Peyer's patch (tissue), 4 donors: ENCODE data around the gene IRAK2. TPM values are rescaled to one million over a fixed set of nuclear protein-coding genes. Genes with fewer than 3 reads are reported as not detected.

Source experiments
- DNase-seq, 3 donors: peaks; one replicate each; pipeline ENCODE4 v3.0.0-alpha.2; 2017 to 2019
- H3K27ac ChIP-seq, 4 donors: fragments of 200-600 bp; sonication (generic); one replicate each; pipeline ENCODE4 v1.5.1; 2016 to 2019
- H3K27me3 ChIP-seq, 2 donors: fragments of 200-600 bp; sonication (generic); one replicate each; pipeline ENCODE4 v1.5.1; 2019
- H3K36me3 ChIP-seq, 3 donors: fragments of 200-600 bp; sonication (generic); one replicate each; pipeline ENCODE4 v1.5.1; 2016 to 2019
- H3K4me1 ChIP-seq, 4 donors: fragments of 200-600 bp; sonication (generic); one replicate each; pipeline ENCODE4 v1.5.1; 2016 to 2019
- H3K4me3 ChIP-seq, 4 donors: fragments of 200-600 bp; sonication (generic); 1 replicate in 3 of 4; 2 replicates in 1 of 4; pipeline ENCODE4 v1.5.1; 2016 to 2019; ENCODE audit warnings: mild to moderate bottlenecking in 1 of 4
- H3K9me3 ChIP-seq, 4 donors: fragments of 200-600 bp; sonication (generic); one replicate each; pipeline ENCODE4 v1.5.1; 2016 to 2019; ENCODE audit warnings: mild to moderate bottlenecking in 1 of 4
- POLR2A ChIP-seq, 2 donors: fragments of 450-650 bp; IDR thresholded peaks; one replicate each; pipeline ENCODE4 v1.5.1; 2017; ENCODE audit warnings: antibody characterized with exemption in 2 of 2, mild to moderate bottlenecking in 2 of 2, moderate library complexity in 2 of 2
- total RNA-seq, 4 donors: library from RNA; depleted of rRNA; stranded (reverse); fragments of >200 nt; gene quantifications; one replicate each; pipeline ENCODE4 v1.1.0, GENCODE V29; 2016
- TF ChIP-seq, protein P1 (sequence below), 6 experiments: fragments of 450-650 bp in 4 of 6; fragments of 200-600 bp in 2 of 6; sonication (generic) in 1 of 6; IDR thresholded peaks; one replicate each; pipeline ENCODE4 v1.5.1; 2017 to 2019; ENCODE audit warnings: antibody characterized with exemption in 6 of 6, mild to moderate bottlenecking in 3 of 6, moderate library complexity in 1 of 6

Gene IRAK2
- total RNA-seq, 4 donors from 2014 or later = 9.1 to 17.3 (median 11.0) TPM

DNA sequence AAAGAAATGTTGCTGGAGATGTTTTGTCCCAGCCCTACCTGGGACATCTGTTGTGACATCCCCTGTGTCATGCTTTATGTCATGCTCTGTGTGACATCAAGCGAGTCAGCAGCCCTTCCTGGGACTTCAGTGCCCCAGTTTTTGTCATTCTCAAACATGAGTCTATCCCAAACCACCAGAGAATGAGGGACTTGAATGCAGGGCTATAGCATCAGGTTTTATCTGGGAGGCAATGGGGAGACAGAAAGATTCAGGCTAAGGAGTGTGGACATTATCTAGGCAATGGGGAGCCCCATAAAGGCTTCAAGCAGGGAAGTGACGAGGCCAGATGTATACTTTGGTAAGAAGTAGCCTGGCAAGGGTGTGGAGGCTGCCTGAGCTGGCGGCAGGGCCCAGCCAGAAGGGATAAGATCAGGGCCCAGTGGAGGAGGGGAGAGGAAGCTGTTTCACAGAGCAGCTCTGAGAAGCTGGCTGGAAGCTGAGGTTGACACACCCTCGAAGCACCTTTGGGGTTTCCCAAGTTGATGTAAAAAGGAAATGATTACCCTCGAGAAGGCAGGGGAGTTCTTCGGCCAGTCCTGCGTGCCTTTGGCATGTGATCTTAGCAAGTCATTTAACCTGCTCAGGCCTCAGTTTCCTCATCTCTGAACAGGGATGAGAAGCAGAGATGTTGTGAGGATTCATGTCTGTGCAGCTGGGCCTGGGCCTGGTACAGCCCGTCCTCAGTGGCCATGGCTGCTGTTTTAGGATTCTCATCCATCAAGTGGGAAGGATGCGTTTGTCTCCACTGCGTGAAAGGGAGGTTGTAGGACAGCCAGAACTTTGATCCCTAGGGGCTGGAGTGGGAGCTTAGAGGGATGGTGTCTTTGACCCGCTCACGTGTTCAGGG, 34.3 kb downstream of the IRAK2 start:
- H3K36me3 ChIP-seq = peaks cover 0 to 13% (median 0%) of the 10 kb centered on the region in 3 donors
- H3K4me1 ChIP-seq = peaks cover 1 to 34% (median 15%) of the 10 kb centered on the region in 4 donors
- peak overlapping the region in 3 of 4 donors; percentile 65 to 80 (median 67) for H3K27ac ChIP-seq
- H3K4me3 ChIP-seq = no peak overlapping the region
- no peaks in the 10 kb centered on the region for H3K27me3 ChIP-seq
- TF ChIP-seq POLR2A (IDR thresholded peaks at IDR 0.05) = no peak
- TF ChIP-seq, protein P1, sequence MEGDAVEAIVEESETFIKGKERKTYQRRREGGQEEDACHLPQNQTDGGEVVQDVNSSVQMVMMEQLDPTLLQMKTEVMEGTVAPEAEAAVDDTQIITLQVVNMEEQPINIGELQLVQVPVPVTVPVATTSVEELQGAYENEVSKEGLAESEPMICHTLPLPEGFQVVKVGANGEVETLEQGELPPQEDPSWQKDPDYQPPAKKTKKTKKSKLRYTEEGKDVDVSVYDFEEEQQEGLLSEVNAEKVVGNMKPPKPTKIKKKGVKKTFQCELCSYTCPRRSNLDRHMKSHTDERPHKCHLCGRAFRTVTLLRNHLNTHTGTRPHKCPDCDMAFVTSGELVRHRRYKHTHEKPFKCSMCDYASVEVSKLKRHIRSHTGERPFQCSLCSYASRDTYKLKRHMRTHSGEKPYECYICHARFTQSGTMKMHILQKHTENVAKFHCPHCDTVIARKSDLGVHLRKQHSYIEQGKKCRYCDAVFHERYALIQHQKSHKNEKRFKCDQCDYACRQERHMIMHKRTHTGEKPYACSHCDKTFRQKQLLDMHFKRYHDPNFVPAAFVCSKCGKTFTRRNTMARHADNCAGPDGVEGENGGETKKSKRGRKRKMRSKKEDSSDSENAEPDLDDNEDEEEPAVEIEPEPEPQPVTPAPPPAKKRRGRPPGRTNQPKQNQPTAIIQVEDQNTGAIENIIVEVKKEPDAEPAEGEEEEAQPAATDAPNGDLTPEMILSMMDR (IDR thresholded peaks at IDR 0.05) = no peak
- no peaks in the 10 kb centered on the region for H3K9me3 ChIP-seq
- DNase-seq = peak in 2 of 3 donors; percentile 76 to 86

- no peak for DNase-seq
- Histone ChIP-seq H3K4me3 (no peak overlapping the region), H3K27me3 (no peaks in the 10 kb centered on the region), H3K9me3 (no peaks in the 10 kb centered on the region), H3K27ac (no peak overlapping the region), H3K36me3 (peaks cover 0 to 13% (median 0%) of the 10 kb centered on the region in 3 donors), H3K4me1 (peaks cover 0 to 12% (median 0%) of the 10 kb centered on the region in 4 donors)
- TF ChIP-seq, protein P1 (IDR thresholded peaks at IDR 0.05) = no peak
- no peak for TF ChIP-seq POLR2A (IDR thresholded peaks at IDR 0.05)
Measured at GRCh38 chr3:10204921-10205320, 40.2 kb downstream of the IRAK2 start.

DNA sequence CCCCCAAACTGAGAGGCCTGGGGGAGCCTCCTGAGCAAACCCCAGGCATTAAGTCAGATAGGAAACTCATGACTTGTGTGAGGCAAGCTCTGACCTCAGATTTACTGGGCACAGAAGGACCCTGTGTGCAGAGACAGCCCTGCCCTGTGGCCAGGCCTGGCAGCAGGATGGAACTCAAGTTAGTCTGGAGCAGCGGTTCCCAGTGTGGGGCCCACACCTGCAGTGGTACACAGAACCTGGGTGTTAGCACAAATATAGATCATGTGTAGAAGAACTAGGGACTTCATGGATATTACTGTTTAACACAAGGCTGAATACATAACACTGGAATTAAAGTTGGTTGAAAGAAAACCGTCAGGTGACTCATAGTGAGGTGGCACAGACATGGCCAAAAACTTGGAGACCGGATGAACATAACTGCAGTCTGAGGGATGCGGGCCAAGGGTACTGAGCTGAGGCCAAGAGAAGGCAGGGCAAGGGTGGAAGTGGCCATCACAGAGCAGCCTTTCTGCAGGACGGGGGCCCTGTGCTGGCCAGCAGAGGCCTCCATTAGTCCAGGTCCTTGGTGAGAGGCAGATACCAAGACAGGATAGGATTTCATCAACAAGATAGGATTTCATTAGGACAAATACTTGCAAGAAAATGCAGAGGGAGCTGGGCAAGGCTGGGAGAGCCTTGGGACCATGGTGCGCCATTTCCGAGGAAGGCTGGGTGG, 40.9 kb downstream of the IRAK2 start:
- Histone ChIP-seq H3K27ac (no peak overlapping the region), H3K36me3 (peaks cover 0 to 14% (median 0%) of the 10 kb centered on the region in 3 donors), H3K4me3 (no peak overlapping the region), H3K9me3 (no peaks in the 10 kb centered on the region), H3K27me3 (no peaks in the 10 kb centered on the region), H3K4me1 (peaks cover 0 to 12% (median 0%) of the 10 kb centered on the region in 4 donors)
- TF ChIP-seq, protein P1 (IDR thresholded peaks at IDR 0.05) = no peak
- no peak for TF ChIP-seq POLR2A (IDR thresholded peaks at IDR 0.05)
- no peak for DNase-seq

DNA sequence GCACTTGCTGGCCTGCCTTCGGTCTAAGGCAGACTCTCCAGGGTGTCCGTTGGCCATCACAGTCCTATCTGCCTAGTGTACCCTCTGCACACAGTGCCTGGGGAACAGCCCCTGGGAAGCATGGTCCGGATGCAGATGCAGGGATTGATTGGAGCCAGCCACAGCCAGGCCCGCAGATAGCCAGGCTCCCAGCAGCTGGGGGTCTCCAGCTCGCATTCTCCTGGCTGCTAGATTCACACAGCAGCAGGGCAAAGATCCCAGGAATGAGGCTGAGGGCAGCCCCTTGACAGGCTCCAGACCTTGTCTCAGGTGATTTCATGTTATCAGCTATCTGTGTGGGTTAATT, 41.4 kb downstream of the IRAK2 start:
- no peak overlapping the region for H3K27ac ChIP-seq
- no peak for DNase-seq
- no peaks in the 10 kb centered on the region for H3K27me3 ChIP-seq
- TF ChIP-seq, protein P1 (IDR thresholded peaks at IDR 0.05) = no peak
- TF ChIP-seq POLR2A (IDR thresholded peaks at IDR 0.05) = no peak
- H3K4me1 ChIP-seq = peaks cover 0 to 12% (median 0%) of the 10 kb centered on the region in 4 donors
- no peak overlapping the region for H3K4me3 ChIP-seq
- peaks cover 0 to 12% (median 0%) of the 10 kb centered on the region in 3 donors for H3K36me3 ChIP-seq
- no peaks in the 10 kb centered on the region for H3K9me3 ChIP-seq

DNA sequence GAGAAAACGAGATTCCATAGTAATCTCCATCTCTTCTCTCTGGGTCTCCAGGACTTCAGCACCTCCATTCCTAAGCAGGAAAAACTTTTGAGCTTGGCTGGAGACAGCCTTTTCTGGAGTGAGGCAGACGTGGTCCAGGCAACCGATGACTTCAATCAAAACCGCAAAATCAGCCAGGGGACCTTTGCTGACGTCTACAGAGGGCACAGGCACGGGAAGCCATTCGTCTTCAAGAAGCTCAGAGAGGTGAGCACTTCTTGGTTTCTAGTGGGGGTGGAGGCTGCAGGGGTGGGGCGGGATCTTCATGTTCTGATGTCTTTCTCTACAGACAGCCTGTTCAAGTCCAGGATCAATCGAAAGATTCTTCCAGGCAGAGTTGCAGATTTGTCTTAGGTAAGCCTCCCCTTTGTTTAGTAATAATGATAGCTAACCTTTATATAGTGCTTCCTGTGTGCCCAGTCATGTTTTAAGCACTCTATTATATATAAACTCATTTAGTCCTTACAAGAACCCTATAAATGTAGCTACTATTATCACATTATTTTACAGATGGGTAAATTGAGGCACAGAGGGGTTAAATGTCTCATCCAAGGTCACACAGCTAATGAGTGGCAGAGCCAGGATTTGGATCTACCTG, 48.6 kb downstream of the IRAK2 start:
- H3K27me3 ChIP-seq = no peaks in the 10 kb centered on the region
- peaks cover 0 to 29% (median 0%) of the 10 kb centered on the region in 3 donors for H3K36me3 ChIP-seq
- H3K4me1 ChIP-seq = no peaks in the 10 kb centered on the region
- H3K9me3 ChIP-seq = peaks cover 0 to 3% (median 0%) of the 10 kb centered on the region in 4 donors
- DNase-seq = peak in 2 of 3 donors; percentile 55 to 64
- no peak for TF ChIP-seq POLR2A (IDR thresholded peaks at IDR 0.05)
- TF ChIP-seq, protein P1 (IDR thresholded peaks at IDR 0.05) = no peak
- H3K4me3 ChIP-seq = no peak overlapping the region
- H3K27ac ChIP-seq = peak overlapping the region in 1 of 4 donors; percentile 60
